A549 (cell line): Measurements from ENCODE around the gene CNKSR3. TPM values are rescaled to one million over a fixed set of nuclear protein-coding genes. Genes with fewer than 3 reads are reported as not detected.
A peak's percentile ranks its signal among the peaks of the same experiment; 100 is the strongest.

Experiments
- ATAC-seq, 2 experiments: fragments of 200-7000 bp in 1 of 2; fragments of >200 bp in 1 of 2; cut with Nextera tagmentation in 1 of 2; cut with Tn5 transposase in 1 of 2; 3 replicates each; pipeline versions ENCODE4 v1.8.0 to v1.9.1; 2018 to 2020; ENCODE audit warnings: mild to moderate bottlenecking in 1 of 2, moderate library complexity in 1 of 2
- CTCF ChIA-PET: fragments of 300-600 bp; sonication (Branson Sonifier 250); formaldehyde crosslinking; extraction: SDS; loops from one replicate; lab custom pipeline; 2021; ENCODE audit warnings: antibody characterized with exemption, inconsistent platforms; lab: Yijun Ruan, JAX
- POLR2A ChIA-PET: fragments of 350-600 bp; formaldehyde crosslinking; extraction: SDS; loops from one replicate; lab custom pipeline; 2021; ENCODE audit warnings: antibody characterized with exemption, inconsistent platforms; lab: Yijun Ruan, JAX
- DNase-seq, 2 experiments: peaks; one replicate each; pipeline versions ENCODE4 v3.0.0 to v3.0.0-alpha.2; 2011 to 2016; ENCODE audit warnings: low read depth in 1 of 2, low spot score in 1 of 2
- FAIRE-seq: peaks from 2 replicates; lab custom pipeline; 2011; peaks lifted over from hg19 to GRCh38; lab: Jason Lieb, UNC
- H3K27ac ChIP-seq, 2 experiments: fragments of >200 bp; sonication (Bioruptor Twin); formaldehyde crosslinking; 3 replicates each; pipeline ENCODE4 v1.5.1; 2016 to 2017
- H3K4me1 ChIP-seq: fragments of >200 bp; sonication (Bioruptor Twin); formaldehyde crosslinking; 3 replicates; pipeline ENCODE4 v1.6.1; 2016
- H3K4me2 ChIP-seq: fragments of >200 bp; sonication (Bioruptor Twin); formaldehyde crosslinking; 3 replicates; pipeline ENCODE4 v1.6.1; 2016
- H3K4me3 ChIP-seq: fragments of >200 bp; sonication (Bioruptor Twin); formaldehyde crosslinking; 3 replicates; pipeline ENCODE4 v1.5.1; 2016
- H3K9me3 ChIP-seq: fragments of >200 bp; sonication (Bioruptor Twin); formaldehyde crosslinking; 3 replicates; pipeline ENCODE4 v1.6.1; 2016
- CBX8 ChIP-seq: fragments of 200-600 bp; sonication (generic); IDR thresholded peaks from 2 replicates; pipeline ENCODE4 v1.6.1; 2016
- CHD4 ChIP-seq: fragments of 200-600 bp; sonication (generic); IDR thresholded peaks from 2 replicates; pipeline ENCODE4 v1.6.1; 2016; ENCODE audit warnings: antibody characterized with exemption, mild to moderate bottlenecking, borderline replicate concordance
- ELK1 ChIP-seq: fragments of 150-350 bp; IDR thresholded peaks from 2 replicates; pipeline ENCODE4 v1.6.1; 2014; ENCODE audit warnings: low read depth, mild to moderate bottlenecking, low read length
- GATA3 ChIP-seq: IDR thresholded peaks from 2 replicates; pipeline ENCODE4 v1.6.1; 2012; ENCODE audit warnings: borderline replicate concordance
- HDAC2 ChIP-seq: fragments of 200-600 bp; sonication (generic); IDR thresholded peaks from 2 replicates; pipeline ENCODE4 v1.6.1; 2016
- HOXB13 ChIP-seq: fragments of 250-450 bp; sonication (Bioruptor Pico); IDR thresholded peaks from 2 replicates; pipeline ENCODE4 v1.5.0; 2020; ENCODE audit warnings: low read depth, mild to moderate bottlenecking, moderate library complexity
- JUN ChIP-seq, 2 experiments: fragments of >200 bp; sonication (Bioruptor Twin); formaldehyde crosslinking; IDR thresholded peaks; 2 replicates in 1 of 2; 3 replicates in 1 of 2; pipeline ENCODE4 v1.6.1; 2016 to 2017
- JUNB ChIP-seq: fragments of >200 bp; sonication (Bioruptor Twin); formaldehyde crosslinking; IDR thresholded peaks from 2 replicates; pipeline ENCODE4 v1.6.1; 2016
- KDM5A ChIP-seq: fragments of 200-600 bp; sonication (generic); IDR thresholded peaks from 2 replicates; pipeline ENCODE4 v1.6.1; 2016; ENCODE audit warnings: antibody characterized with exemption, mild to moderate bottlenecking
- MAZ ChIP-seq: fragments of 150-350 bp; IDR thresholded peaks from 2 replicates; pipeline ENCODE4 v1.6.1; 2014; ENCODE audit warnings: antibody characterized with exemption, low read depth, low read length, borderline replicate concordance
- NPAS2 ChIP-seq: fragments of 250-450 bp; sonication (Bioruptor Pico); IDR thresholded peaks from 2 replicates; pipeline ENCODE4 v1.8.0; 2022; ENCODE audit warnings: mild to moderate bottlenecking, moderate library complexity, borderline replicate concordance
- PHF8 ChIP-seq: fragments of 200-600 bp; sonication (generic); IDR thresholded peaks from 2 replicates; pipeline ENCODE4 v1.6.1; 2016; ENCODE audit warnings: low read depth, mild to moderate bottlenecking, antibody characterized with exemption, moderate library complexity, borderline replicate concordance
- RFX5 ChIP-seq: fragments of 450-650 bp; IDR thresholded peaks from 2 replicates; pipeline ENCODE4 v1.7.1; 2014; ENCODE audit warnings: antibody characterized with exemption, mild to moderate bottlenecking, moderate library complexity
- SMC3 ChIP-seq: fragments of >200 bp; sonication (Bioruptor Twin); formaldehyde crosslinking; IDR thresholded peaks from 3 replicates; pipeline ENCODE4 v1.6.1; 2018; ENCODE audit warnings: inconsistent platforms
- SREBF2 ChIP-seq: fragments of 450-650 bp; IDR thresholded peaks from 2 replicates; pipeline ENCODE4 v1.6.1; 2014; ENCODE audit warnings: mild to moderate bottlenecking, moderate library complexity
- TFCP2L1 ChIP-seq: fragments of 250-450 bp; sonication (Bioruptor Pico); IDR thresholded peaks from 2 replicates; pipeline ENCODE4 v1.5.0; 2021; ENCODE audit warnings: mild to moderate bottlenecking
- ZNF302 ChIP-seq: fragments of 250-450 bp; sonication (Bioruptor Pico); IDR thresholded peaks from 2 replicates; pipeline ENCODE4 v1.9.0; 2021; ENCODE audit warnings: inconsistent platforms, mild to moderate bottlenecking, moderate library complexity
- WGBS: methylation state at CpG from one replicate; pipeline ENCODE4 v1.1.6; 2017; ENCODE audit errors: missing lambda C conversion rate; 5-methylcytosine and 5-hydroxymethylcytosine counted together
- polyA plus RNA-seq, 4 experiments: library from polyadenylated mRNA; depleted of rRNA in 3 of 4; stranded (reverse); fragments of >200 nt; fragmentation: RNase III in 1 of 4; extraction: RNeasy Plus Mini Kit Qiagen cat#74134 plus additional on column Dnase treatment in 1 of 4; gene quantifications; 2 replicates in 3 of 4; 3 replicates in 1 of 4; pipeline ENCODE4 v1.2.3, GENCODE V29; 2011 to 2017
- TF ChIP-seq, protein P1 (sequence below): fragments of 200-600 bp; sonication (generic); IDR thresholded peaks from 2 replicates; pipeline ENCODE4 v1.6.1; 2016; ENCODE audit warnings: antibody characterized with exemption, mild to moderate bottlenecking, moderate library complexity

Gene CNKSR3
- polyA plus RNA-seq, 2 of the 4 experiments (the other 2 are of a cell fraction): 2.9 to 3.5 TPM

GRCh38 chr6:154478701-154479060, 31.8 kb downstream of the CNKSR3 start (continued):
- TF ChIP-seq KDM5A (no peak), JUNB (no peak), SMC3 (no peak)

DNA sequence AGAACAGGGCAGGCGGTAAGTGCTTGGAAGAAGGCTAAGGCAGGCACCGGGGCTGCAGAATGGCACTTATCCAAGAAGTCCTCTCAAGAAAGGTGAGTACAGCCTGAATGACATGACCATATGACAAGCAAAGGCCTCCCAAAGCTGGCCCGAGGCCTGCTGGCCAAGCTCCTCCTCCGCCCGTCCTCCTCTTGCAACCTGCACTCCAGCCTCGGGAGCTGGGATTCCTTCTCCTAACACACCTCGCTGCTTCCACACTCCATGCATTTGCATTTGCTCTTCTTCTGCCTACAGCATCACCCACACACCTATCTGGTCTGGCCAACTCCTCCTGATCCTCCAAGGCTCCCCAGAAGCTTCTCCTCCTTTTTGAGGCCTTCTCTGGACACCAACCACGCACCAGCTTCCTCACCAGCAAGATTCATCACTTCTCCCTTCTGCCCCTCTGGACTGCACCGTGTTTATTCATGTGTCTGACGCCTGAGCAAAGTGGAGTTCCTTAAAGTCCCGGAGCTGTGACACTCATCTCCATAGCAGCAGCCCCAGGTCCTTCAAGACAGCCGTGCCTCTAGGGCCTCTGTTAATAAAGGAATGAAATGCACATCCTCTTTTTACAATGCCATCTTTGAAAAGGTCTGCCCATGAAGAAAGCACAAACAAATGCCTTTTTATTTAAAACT, 32.3 kb downstream of the CNKSR3 start:
- Histone ChIP-seq H3K9me3 (no peaks in the 10 kb centered on the region), H3K27ac (peak overlapping the region in 1 of 2 experiments; percentile 15; a peak in 1 of 6 replicates), H3K4me3 (no peak overlapping the region), H3K4me2 (peak overlapping the region; percentile 60; the same call in 2 of the 3 replicates), H3K4me1 (peaks cover 29% of the 10 kb centered on the region; the same call in 2 of the 3 replicates)
- peak in 1 of 2 experiments; percentile 61; a peak in 3 of 6 replicates for ATAC-seq
- 71% methylated on average over 12 of the region's 12 CpGs for WGBS
- ChIA-PET CTCF (no interaction called here), POLR2A (no interaction called here)
- no peak for DNase-seq
- FAIRE-seq: no peak
- TF ChIP-seq NPAS2 (CRISPR knock-in tag) (no peak), CBX8 (no peak), SREBF2 (no peak), ZNF302 (CRISPR knock-in tag) (no peak), JUN (IDR thresholded peaks at IDR 0.05) (no peak), CHD4 (no peak), GATA3 (no peak), RFX5 (no peak), HDAC2 (no peak), MAZ (no peak)
- TF ChIP-seq, protein P1, sequence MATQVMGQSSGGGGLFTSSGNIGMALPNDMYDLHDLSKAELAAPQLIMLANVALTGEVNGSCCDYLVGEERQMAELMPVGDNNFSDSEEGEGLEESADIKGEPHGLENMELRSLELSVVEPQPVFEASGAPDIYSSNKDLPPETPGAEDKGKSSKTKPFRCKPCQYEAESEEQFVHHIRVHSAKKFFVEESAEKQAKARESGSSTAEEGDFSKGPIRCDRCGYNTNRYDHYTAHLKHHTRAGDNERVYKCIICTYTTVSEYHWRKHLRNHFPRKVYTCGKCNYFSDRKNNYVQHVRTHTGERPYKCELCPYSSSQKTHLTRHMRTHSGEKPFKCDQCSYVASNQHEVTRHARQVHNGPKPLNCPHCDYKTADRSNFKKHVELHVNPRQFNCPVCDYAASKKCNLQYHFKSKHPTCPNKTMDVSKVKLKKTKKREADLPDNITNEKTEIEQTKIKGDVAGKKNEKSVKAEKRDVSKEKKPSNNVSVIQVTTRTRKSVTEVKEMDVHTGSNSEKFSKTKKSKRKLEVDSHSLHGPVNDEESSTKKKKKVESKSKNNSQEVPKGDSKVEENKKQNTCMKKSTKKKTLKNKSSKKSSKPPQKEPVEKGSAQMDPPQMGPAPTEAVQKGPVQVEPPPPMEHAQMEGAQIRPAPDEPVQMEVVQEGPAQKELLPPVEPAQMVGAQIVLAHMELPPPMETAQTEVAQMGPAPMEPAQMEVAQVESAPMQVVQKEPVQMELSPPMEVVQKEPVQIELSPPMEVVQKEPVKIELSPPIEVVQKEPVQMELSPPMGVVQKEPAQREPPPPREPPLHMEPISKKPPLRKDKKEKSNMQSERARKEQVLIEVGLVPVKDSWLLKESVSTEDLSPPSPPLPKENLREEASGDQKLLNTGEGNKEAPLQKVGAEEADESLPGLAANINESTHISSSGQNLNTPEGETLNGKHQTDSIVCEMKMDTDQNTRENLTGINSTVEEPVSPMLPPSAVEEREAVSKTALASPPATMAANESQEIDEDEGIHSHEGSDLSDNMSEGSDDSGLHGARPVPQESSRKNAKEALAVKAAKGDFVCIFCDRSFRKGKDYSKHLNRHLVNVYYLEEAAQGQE: no peak

DNA sequence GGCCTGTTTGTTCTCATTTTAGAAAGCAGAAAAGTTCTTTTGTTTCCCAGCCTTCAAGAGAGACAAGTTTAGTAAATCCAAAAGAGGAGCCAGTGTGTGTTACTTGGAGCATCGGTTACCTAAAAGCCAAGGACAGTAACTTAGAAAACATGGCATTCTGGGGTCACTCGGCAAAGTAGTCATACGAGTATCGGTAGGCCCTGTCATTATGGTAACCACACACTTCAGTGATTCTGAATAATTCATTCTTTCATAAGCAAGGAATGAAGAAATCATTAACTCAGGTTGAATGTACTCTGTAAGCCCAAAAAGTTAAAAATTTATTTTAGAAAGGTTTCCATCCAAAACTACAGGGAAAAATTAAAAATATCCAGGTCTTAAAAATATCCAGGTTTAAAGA, 34.0 kb downstream of the CNKSR3 start:
- H3K9me3 ChIP-seq: no peaks in the 10 kb centered on the region
- H3K4me1 ChIP-seq: peaks cover 27% of the 10 kb centered on the region; the same call in 2 of the 3 replicates
- DNase-seq: no peak
- 92% methylated on average over 4 of the region's 4 CpGs for WGBS
- no peak overlapping the region for H3K4me3 ChIP-seq
- no peak overlapping the region for H3K4me2 ChIP-seq
- TF ChIP-seq CBX8: no peak
- ATAC-seq: no peak
- no peak for FAIRE-seq
- CTCF ChIA-PET: no interaction called here
- H3K27ac ChIP-seq: no peak overlapping the region
- POLR2A ChIA-PET: no interaction called here

DNA sequence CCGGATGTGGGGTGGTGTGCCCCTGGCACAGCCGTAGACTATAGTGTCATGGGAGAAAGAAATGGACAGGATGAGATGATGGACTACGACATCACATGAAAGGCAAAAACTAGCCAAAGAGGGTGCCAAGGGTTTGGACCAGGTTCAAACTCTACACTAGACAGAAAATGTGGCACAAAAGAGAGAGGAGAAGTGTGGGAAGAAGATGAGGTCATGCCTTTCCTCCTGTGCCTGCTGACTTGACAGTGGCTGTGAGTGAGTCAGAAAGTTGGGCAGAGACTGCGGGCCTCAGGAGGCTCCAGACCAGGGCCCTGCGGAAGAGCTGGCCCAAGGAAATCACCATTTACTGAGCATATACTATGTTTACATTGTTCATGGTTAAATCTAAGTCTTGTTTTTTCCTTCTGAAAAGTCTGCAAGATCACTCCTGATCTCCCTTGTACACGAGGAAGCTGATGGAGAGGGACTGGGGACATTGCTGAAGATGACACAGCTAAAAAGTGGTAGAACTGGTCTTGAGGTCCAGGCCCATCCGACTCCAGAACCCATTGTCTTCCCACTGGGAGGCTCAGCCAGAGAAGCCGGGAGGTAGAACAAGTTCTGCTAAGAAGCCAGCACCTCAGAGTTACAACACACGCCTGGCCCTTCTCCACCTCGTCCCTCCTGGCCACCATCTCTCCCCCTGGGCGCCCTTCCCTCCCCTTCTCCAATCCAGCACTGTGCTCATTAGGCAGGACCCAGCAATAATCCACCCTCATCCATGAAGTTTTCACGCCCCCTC, 35.6 kb downstream of the CNKSR3 start:
- Histone ChIP-seq H3K4me2 (no peak overlapping the region), H3K9me3 (0 out of 3 replicates have a peak, but pooled peaks cover 6% of the 10 kb centered on the region), H3K4me3 (no peak overlapping the region), H3K27ac (peak overlapping the region in 1 of 2 experiments; percentile 45; a peak in 2 of 6 replicates), H3K4me1 (peaks cover 21% of the 10 kb centered on the region; the same call in 2 of the 3 replicates)
- FAIRE-seq (no peak), DNase-seq (peak in 1 of 2 experiments; percentile 24), ATAC-seq (peak; percentile 65 to 73; a peak in 4 of 6 replicates)
- POLR2A ChIA-PET: no interaction called here
- CTCF ChIA-PET: interaction anchor here (0.7 kb wide), 1 partner anchor 26 kb away, joined by 3 read pairs; no protein-coding TSS in a partner anchor
- TF ChIP-seq PHF8 (no peak), RFX5 (no peak), SMC3 (no peak), HOXB13 (CRISPR knock-in tag) (no peak), TFCP2L1 (CRISPR knock-in tag) (no peak), ELK1 (no peak), ZNF302 (CRISPR knock-in tag) (no peak)
- 86% methylated on average over 12 of the region's 12 CpGs for WGBS
